Duodenal mucosa (tissue), 2 donors: ENCODE measurements around the gene THEMIS.
"Not testable (repeated sequence)": the region's sequence is repeated elsewhere in the genome, so short reads cannot be mapped to it uniquely, and the experiment has no call there.

Source experiments
- H3K27ac ChIP-seq: one replicate; pipeline ENCODE4 v1.7.0; 2013; ENCODE audit warnings: low read depth, low read length
- H3K27me3 ChIP-seq, 2 donors: one replicate each; pipeline ENCODE4 v1.7.0; 2013; ENCODE audit warnings: low read length in 2 of 2, control low read depth in 1 of 2; ENCODE audit not compliant: insufficient read depth in 2 of 2, control insufficient read depth in 1 of 2
- H3K36me3 ChIP-seq, 2 donors: one replicate each; pipeline ENCODE4 v1.7.0; 2013; ENCODE audit warnings: low read length in 2 of 2, control low read depth in 1 of 2; ENCODE audit not compliant: insufficient read depth in 2 of 2, control insufficient read depth in 1 of 2
- H3K4me1 ChIP-seq, 2 donors: one replicate each; pipeline ENCODE4 v1.7.0; 2013; ENCODE audit warnings: low read length in 2 of 2, control low read depth in 1 of 2; ENCODE audit not compliant: insufficient read depth in 2 of 2, control insufficient read depth in 1 of 2
- H3K4me3 ChIP-seq, 2 donors: one replicate each; pipeline ENCODE4 v1.7.0; 2013; ENCODE audit warnings: low read length in 2 of 2, low read depth in 1 of 2
- H3K9ac ChIP-seq, 2 donors: one replicate each; pipeline ENCODE4 v1.7.0; 2013; ENCODE audit warnings: low read length in 2 of 2, low read depth in 1 of 2
- H3K9me3 ChIP-seq, 2 donors: one replicate each; pipeline ENCODE4 v1.7.0; 2013; ENCODE audit warnings: low read length in 2 of 2, control low read depth in 1 of 2; ENCODE audit not compliant: control insufficient read depth in 1 of 2

The THEMIS gene

GRCh38 chr6:127886603-127887002, 14.3 kb downstream of the THEMIS start:
- Histone ChIP-seq H3K4me3 (no peak overlapping the region), H3K27me3 (no peaks in the 10 kb centered on the region), H3K9ac (no peak overlapping the region), H3K4me1 (no peaks in the 10 kb centered on the region), H3K9me3 (no peaks in the 10 kb centered on the region), H3K36me3 (no peaks in the 10 kb centered on the region), H3K27ac (no peak overlapping the region)

GRCh38 chr6:127884134-127884533, 16.7 kb downstream of the THEMIS start:
- Histone ChIP-seq H3K9ac (no peak overlapping the region), H3K9me3 (no peaks in the 10 kb centered on the region), H3K27ac (no peak overlapping the region), H3K27me3 (no peaks in the 10 kb centered on the region), H3K36me3 (no peaks in the 10 kb centered on the region), H3K4me3 (no peak overlapping the region), H3K4me1 (no peaks in the 10 kb centered on the region)

GRCh38 chr6:127881949-127882348, 18.9 kb downstream of the THEMIS start:
- H3K36me3 ChIP-seq, H3K9ac ChIP-seq, H3K27ac ChIP-seq, H3K9me3 ChIP-seq, H3K4me3 ChIP-seq, H3K4me1 ChIP-seq, H3K27me3 ChIP-seq: not testable (repeated sequence)

GRCh38 chr6:127880429-127880828, 20.4 kb downstream of the THEMIS start:
- no peaks in the 10 kb centered on the region for H3K9me3 ChIP-seq
- no peaks in the 10 kb centered on the region for H3K27me3 ChIP-seq
- no peaks in the 10 kb centered on the region for H3K36me3 ChIP-seq
- no peaks in the 10 kb centered on the region for H3K4me1 ChIP-seq
- H3K27ac ChIP-seq, result no peak overlapping the region
- no peak overlapping the region for H3K4me3 ChIP-seq
- no peak overlapping the region for H3K9ac ChIP-seq

- Histone ChIP-seq H3K9me3 (no peaks in the 10 kb centered on the region), H3K4me1 (no peaks in the 10 kb centered on the region), H3K36me3 (no peaks in the 10 kb centered on the region), H3K9ac (no peak overlapping the region), H3K4me3 (no peak overlapping the region), H3K27me3 (no peaks in the 10 kb centered on the region), H3K27ac (no peak overlapping the region)
Measured at GRCh38 chr6:127879685-127880084, 21.2 kb downstream of the THEMIS start.

- no peaks in the 10 kb centered on the region for H3K27me3 ChIP-seq
- H3K9ac ChIP-seq, result no peak overlapping the region
- no peak overlapping the region for H3K4me3 ChIP-seq
- H3K4me1 ChIP-seq, result no peaks in the 10 kb centered on the region
- no peaks in the 10 kb centered on the region for H3K36me3 ChIP-seq
- H3K27ac ChIP-seq, result no peak overlapping the region
- H3K9me3 ChIP-seq, result no peaks in the 10 kb centered on the region
Measured at GRCh38 chr6:127878115-127878514, 22.7 kb downstream of the THEMIS start.

- no peak overlapping the region for H3K4me3 ChIP-seq
- no peak overlapping the region for H3K27ac ChIP-seq
- H3K36me3 ChIP-seq, result no peaks in the 10 kb centered on the region
- H3K4me1 ChIP-seq, result no peaks in the 10 kb centered on the region
- no peak overlapping the region for H3K9ac ChIP-seq
- H3K27me3 ChIP-seq, result no peaks in the 10 kb centered on the region
- H3K9me3 ChIP-seq, result no peaks in the 10 kb centered on the region
Measured at GRCh38 chr6:127877231-127877630, 23.6 kb downstream of the THEMIS start.

GRCh38 chr6:127869772-127870404, 31.0 kb downstream of the THEMIS start:
- Histone ChIP-seq H3K4me3 (no peak overlapping the region), H3K9me3 (no peaks in the 10 kb centered on the region), H3K4me1 (peaks cover 0 to 3% of the 10 kb centered on the region in 2 donors), H3K27ac (no peak overlapping the region), H3K36me3 (no peaks in the 10 kb centered on the region), H3K27me3 (no peaks in the 10 kb centered on the region), H3K9ac (no peak overlapping the region)

- H3K4me1 ChIP-seq, result peaks cover 0 to 9% of the 10 kb centered on the region in 2 donors
- no peak overlapping the region for H3K9ac ChIP-seq
- H3K27me3 ChIP-seq, result no peaks in the 10 kb centered on the region
- H3K27ac ChIP-seq, result no peak overlapping the region
- no peaks in the 10 kb centered on the region for H3K9me3 ChIP-seq
- H3K36me3 ChIP-seq, result no peaks in the 10 kb centered on the region
- no peak overlapping the region for H3K4me3 ChIP-seq
Measured at GRCh38 chr6:127869183-127869582, 31.7 kb downstream of the THEMIS start.

GRCh38 chr6:127868338-127868737, 32.5 kb downstream of the THEMIS start:
- Histone ChIP-seq H3K36me3 (no peaks in the 10 kb centered on the region), H3K9ac (no peak overlapping the region), H3K4me1 (peaks cover 0 to 9% of the 10 kb centered on the region in 2 donors), H3K9me3 (no peaks in the 10 kb centered on the region), H3K27ac (no peak overlapping the region), H3K27me3 (no peaks in the 10 kb centered on the region), H3K4me3 (no peak overlapping the region)

- Histone ChIP-seq H3K4me3 (no peak overlapping the region), H3K9me3 (no peaks in the 10 kb centered on the region), H3K9ac (no peak overlapping the region), H3K4me1 (peaks cover 0 to 9% of the 10 kb centered on the region in 2 donors), H3K27ac (no peak overlapping the region), H3K36me3 (no peaks in the 10 kb centered on the region), H3K27me3 (no peaks in the 10 kb centered on the region)
Measured at GRCh38 chr6:127866766-127867165, 34.1 kb downstream of the THEMIS start.
